ENCODE measurements around the gene QPCTL.

The QPCTL gene

GRCh38 chr19:45739498-45740439 lies 47.3 kb downstream of the QPCTL start:
- Histone ChIP-seq H3K36me3 (ENCODE audit: control insufficient read depth in 1 of 2, insufficient read depth in 2 of 2, low read length in 2 of 2) (no peaks in the 10 kb centered on the region), H2BK12ac (ENCODE audit: low read length) (no peak overlapping the region), H3K4me3 (ENCODE audit: low read depth, low read length) (no peak overlapping the region), H3K18ac (ENCODE audit: low read length) (no peak overlapping the region), H3K79me2 (ENCODE audit: control insufficient read depth, insufficient read depth, low read length, poor library complexity) (no peaks in the 10 kb centered on the region), H4K8ac (ENCODE audit: low read depth, low read length) (no peak overlapping the region), H4K91ac (ENCODE audit: low read depth, low read length) (no peak overlapping the region), H3K27ac (ENCODE audit: low read depth, low read length) (no peak overlapping the region), H3K4ac (ENCODE audit: low read depth, low read length) (no peak overlapping the region), H3K23ac (ENCODE audit: low read length) (no peak overlapping the region), H3K9ac (ENCODE audit: low read length) (no peak overlapping the region), H4K12ac (ENCODE audit: low read depth, low read length) (no peak overlapping the region), H3K4me2 (ENCODE audit: low read length) (no peak overlapping the region), H2BK5ac (ENCODE audit: low read depth, low read length, poor library complexity) (no peak overlapping the region), H2AFZ (ENCODE audit: insufficient read depth, low read length, poor library complexity) (no peak overlapping the region), H3K9me3 (ENCODE audit: insufficient read depth, low read depth, low read length) (no peaks in the 10 kb centered on the region), H3K4me1 (ENCODE audit: control insufficient read depth in 1 of 2, insufficient read depth in 2 of 2, low read length in 2 of 2) (peaks cover 0 to 3% of the 10 kb centered on the region in 2 experiments), H3K14ac (ENCODE audit: low read length) (no peak overlapping the region), H3K27me3 (ENCODE audit: insufficient read depth, low read length) (no peaks in the 10 kb centered on the region), H2BK120ac (ENCODE audit: insufficient read depth, low read length, poor library complexity) (no peak overlapping the region), H3K79me1 (ENCODE audit: low read length) (peaks cover 3% of the 10 kb centered on the region), H2AK5ac (ENCODE audit: low read length) (no peak overlapping the region)
- DNase-seq, result no peak
- no CpG with 5 or more reads among the region's 10 CpGs for WGBS (ENCODE audit: extremely low coverage, insufficient coverage, insufficient read length)

GRCh38 chr19:45742969-45743368 lies 50.5 kb downstream of the QPCTL start:
- Histone ChIP-seq H3K14ac (ENCODE audit: low read length) (no peak overlapping the region), H3K36me3 (ENCODE audit: control insufficient read depth in 1 of 2, insufficient read depth in 2 of 2, low read length in 2 of 2) (no peaks in the 10 kb centered on the region), H3K79me1 (ENCODE audit: low read length) (peaks cover 2% of the 10 kb centered on the region)

GRCh38 chr19:45745606-45746005 lies 53.1 kb downstream of the QPCTL start:
- H3K27me3 ChIP-seq (ENCODE audit: insufficient read depth, low read length), result no peaks in the 10 kb centered on the region
- no peak overlapping the region for H4K8ac ChIP-seq (ENCODE audit: low read depth, low read length)
- no peak overlapping the region for H3K27ac ChIP-seq (ENCODE audit: low read depth, low read length)
- no peak overlapping the region for H2BK5ac ChIP-seq (ENCODE audit: low read depth, low read length, poor library complexity)
- H3K18ac ChIP-seq (ENCODE audit: low read length), result no peak overlapping the region
- H4K91ac ChIP-seq (ENCODE audit: low read depth, low read length), result no peak overlapping the region
- peaks cover 2% of the 10 kb centered on the region for H3K79me1 ChIP-seq (ENCODE audit: low read length)
- no peak overlapping the region for H2BK120ac ChIP-seq (ENCODE audit: insufficient read depth, low read length, poor library complexity)
- H3K36me3 ChIP-seq (ENCODE audit: control insufficient read depth in 1 of 2, insufficient read depth in 2 of 2, low read length in 2 of 2), result no peaks in the 10 kb centered on the region
- no peak overlapping the region for H3K9ac ChIP-seq (ENCODE audit: low read length)
- H3K23ac ChIP-seq (ENCODE audit: low read length), result no peak overlapping the region
- no peak overlapping the region for H3K4me3 ChIP-seq (ENCODE audit: low read depth, low read length)
- H3K79me2 ChIP-seq (ENCODE audit: control insufficient read depth, insufficient read depth, low read length, poor library complexity), result no peaks in the 10 kb centered on the region
- no peak overlapping the region for H2AFZ ChIP-seq (ENCODE audit: insufficient read depth, low read length, poor library complexity)
- DNase-seq, result peak; percentile 62 to 79
- no peak overlapping the region for H2AK5ac ChIP-seq (ENCODE audit: low read length)
- H3K4ac ChIP-seq (ENCODE audit: low read depth, low read length), result no peak overlapping the region
- no peak overlapping the region for H4K12ac ChIP-seq (ENCODE audit: low read depth, low read length)
- no peak overlapping the region for H2BK12ac ChIP-seq (ENCODE audit: low read length)
- H3K4me1 ChIP-seq (ENCODE audit: control insufficient read depth in 1 of 2, insufficient read depth in 2 of 2, low read length in 2 of 2), result peaks cover 3 to 9% of the 10 kb centered on the region in 2 experiments
- WGBS (ENCODE audit: extremely low coverage, insufficient coverage, insufficient read length), result no CpG with 5 or more reads among the region's 6 CpGs
- H3K14ac ChIP-seq (ENCODE audit: low read length), result no peak overlapping the region
- no peaks in the 10 kb centered on the region for H3K9me3 ChIP-seq (ENCODE audit: insufficient read depth, low read depth, low read length)
- H3K4me2 ChIP-seq (ENCODE audit: low read length), result no peak overlapping the region

More at GRCh38 chr19:45742969-45743368, 50.5 kb downstream of the QPCTL start:
- DNase-seq, result no peak
- no peak overlapping the region for H2BK5ac ChIP-seq (ENCODE audit: low read depth, low read length, poor library complexity)
- no peak overlapping the region for H4K8ac ChIP-seq (ENCODE audit: low read depth, low read length)
- H3K9me3 ChIP-seq (ENCODE audit: insufficient read depth, low read depth, low read length), result no peaks in the 10 kb centered on the region
- no peaks in the 10 kb centered on the region for H3K79me2 ChIP-seq (ENCODE audit: control insufficient read depth, insufficient read depth, low read length, poor library complexity)
- H2AFZ ChIP-seq (ENCODE audit: insufficient read depth, low read length, poor library complexity), result no peak overlapping the region
- no peak overlapping the region for H3K4ac ChIP-seq (ENCODE audit: low read depth, low read length)
- no peak overlapping the region for H3K18ac ChIP-seq (ENCODE audit: low read length)
- H3K27me3 ChIP-seq (ENCODE audit: insufficient read depth, low read length), result no peaks in the 10 kb centered on the region
- no peak overlapping the region for H3K27ac ChIP-seq (ENCODE audit: low read depth, low read length)
- no CpG with 5 or more reads among the region's 4 CpGs for WGBS (ENCODE audit: extremely low coverage, insufficient coverage, insufficient read length)
- H3K23ac ChIP-seq (ENCODE audit: low read length), result no peak overlapping the region
- no peak overlapping the region for H4K12ac ChIP-seq (ENCODE audit: low read depth, low read length)
- no peak overlapping the region for H4K91ac ChIP-seq (ENCODE audit: low read depth, low read length)
- no peak overlapping the region for H2BK12ac ChIP-seq (ENCODE audit: low read length)
- no peak overlapping the region for H2AK5ac ChIP-seq (ENCODE audit: low read length)
- no peak overlapping the region for H3K9ac ChIP-seq (ENCODE audit: low read length)
- peaks cover 3 to 9% of the 10 kb centered on the region in 2 experiments for H3K4me1 ChIP-seq (ENCODE audit: control insufficient read depth in 1 of 2, insufficient read depth in 2 of 2, low read length in 2 of 2)
- H3K4me3 ChIP-seq (ENCODE audit: low read depth, low read length), result no peak overlapping the region
- H2BK120ac ChIP-seq (ENCODE audit: insufficient read depth, low read length, poor library complexity), result no peak overlapping the region
- H3K4me2 ChIP-seq (ENCODE audit: low read length), result no peak overlapping the region

GRCh38 chr19:45746866-45747265 lies 54.4 kb downstream of the QPCTL start:
- Histone ChIP-seq H3K4ac (ENCODE audit: low read depth, low read length) (no peak overlapping the region), H3K36me3 (ENCODE audit: control insufficient read depth in 1 of 2, insufficient read depth in 2 of 2, low read length in 2 of 2) (no peaks in the 10 kb centered on the region), H3K79me1 (ENCODE audit: low read length) (peaks cover 2% of the 10 kb centered on the region), H2AK5ac (ENCODE audit: low read length) (no peak overlapping the region), H3K27ac (ENCODE audit: low read depth, low read length) (no peak overlapping the region), H3K18ac (ENCODE audit: low read length) (no peak overlapping the region), H2BK120ac (ENCODE audit: insufficient read depth, low read length, poor library complexity) (no peak overlapping the region), H3K4me3 (ENCODE audit: low read depth, low read length) (no peak overlapping the region), H2BK12ac (ENCODE audit: low read length) (no peak overlapping the region), H3K14ac (ENCODE audit: low read length) (no peak overlapping the region), H4K8ac (ENCODE audit: low read depth, low read length) (no peak overlapping the region), H3K23ac (ENCODE audit: low read length) (no peak overlapping the region), H2BK5ac (ENCODE audit: low read depth, low read length, poor library complexity) (no peak overlapping the region), H4K91ac (ENCODE audit: low read depth, low read length) (no peak overlapping the region), H3K9me3 (ENCODE audit: insufficient read depth, low read depth, low read length) (no peaks in the 10 kb centered on the region), H3K9ac (ENCODE audit: low read length) (no peak overlapping the region), H3K79me2 (ENCODE audit: control insufficient read depth, insufficient read depth, low read length, poor library complexity) (no peaks in the 10 kb centered on the region), H3K27me3 (ENCODE audit: insufficient read depth, low read length) (no peaks in the 10 kb centered on the region), H3K4me2 (ENCODE audit: low read length) (no peak overlapping the region), H3K4me1 (ENCODE audit: control insufficient read depth in 1 of 2, insufficient read depth in 2 of 2, low read length in 2 of 2) (peaks cover 3 to 9% of the 10 kb centered on the region in 2 experiments), H2AFZ (ENCODE audit: insufficient read depth, low read length, poor library complexity) (no peak overlapping the region), H4K12ac (ENCODE audit: low read depth, low read length) (no peak overlapping the region)
- WGBS (ENCODE audit: extremely low coverage, insufficient coverage, insufficient read length), result no CpG with 5 or more reads among the region's 5 CpGs
- DNase-seq, result peak in 1 of 2 donors; percentile 70

All from trophoblast cell (in vitro differentiated cells and primary cell).